IMR-90 (cell line): ENCODE data around the gene OGFOD1. TPM values are rescaled to one million over a fixed set of nuclear protein-coding genes. Genes with fewer than 3 reads are reported as not detected.

Experiments used
- ATAC-seq: fragments of 200-7000 bp; cut with Tn5 transposase; 2 replicates; pipeline ENCODE4 v1.9.1; 2020; ENCODE audit warnings: low read depth, mild to moderate bottlenecking, moderate library complexity
- BruUV-seq: library from RNA; stranded (reverse); fragments of 400-500 nt; replicated peaks from 2 replicates; lab custom pipeline; 2021; lab: Mats Ljungman, UMichigan
- CTCF ChIA-PET: fragments of 300-600 bp; formaldehyde crosslinking; extraction: SDS; loops from one replicate; lab custom pipeline; 2021; ENCODE audit warnings: antibody characterized with exemption; lab: Yijun Ruan, JAX
- POLR2A ChIA-PET: fragments of 300-600 bp; sonication (Branson Sonifier 250); formaldehyde crosslinking; loops from one replicate; lab custom pipeline; 2022; ENCODE audit warnings: antibody characterized with exemption; ENCODE audit not compliant: unreplicated experiment; lab: Charles Lee
- DNase-seq: peaks from one replicate; pipeline ENCODE4 v3.0.0; 2013
- H2AFZ ChIP-seq: replicated peaks from 2 replicates; pipeline ENCODE3; 2013; ENCODE audit warnings: low read length, mild to moderate bottlenecking; ENCODE audit not compliant: poor library complexity
- H2AK5ac ChIP-seq: 2 replicates; pipeline ENCODE4 v1.6.1; 2013; ENCODE audit warnings: low read depth, low read length, inconsistent platforms
- H2AK9ac ChIP-seq: replicated peaks from 2 replicates; pipeline ENCODE3; 2013; ENCODE audit warnings: mild to moderate bottlenecking, low read depth, low read length, moderate library complexity; ENCODE audit not compliant: poor library complexity
- H2BK120ac ChIP-seq: 2 replicates; pipeline ENCODE4 v1.6.1; 2013; ENCODE audit warnings: low read depth, low read length, inconsistent platforms
- H2BK15ac ChIP-seq: 3 replicates; pipeline ENCODE4 v1.6.1; 2013; ENCODE audit warnings: low read depth, low read length, inconsistent platforms
- H2BK20ac ChIP-seq: 2 replicates; pipeline ENCODE4 v1.6.1; 2013; ENCODE audit warnings: low read depth, mild to moderate bottlenecking, inconsistent platforms, low read length, moderate library complexity
- H2BK5ac ChIP-seq: 2 replicates; pipeline ENCODE4 v1.6.1; 2013; ENCODE audit warnings: mild to moderate bottlenecking, low read depth, low read length, inconsistent platforms; ENCODE audit not compliant: poor library complexity, severe bottlenecking
- H3K14ac ChIP-seq: replicated peaks from 2 replicates; pipeline ENCODE4 v1.6.1; 2013; ENCODE audit warnings: low read depth, low read length, inconsistent platforms
- H3K18ac ChIP-seq: 2 replicates; pipeline ENCODE4 v1.6.1; 2013; ENCODE audit warnings: low read depth, low read length, control low read depth
- H3K23ac ChIP-seq: 2 replicates; pipeline ENCODE4 v1.6.1; 2013; ENCODE audit warnings: low read depth, low read length, inconsistent platforms
- H3K27ac ChIP-seq: 2 replicates; pipeline ENCODE4 v1.5.1; 2013; ENCODE audit warnings: mild to moderate bottlenecking, control low read depth, low read length; ENCODE audit not compliant: insufficient read depth
- H3K27me3 ChIP-seq: 2 replicates; pipeline ENCODE4 v1.6.1; 2013; ENCODE audit warnings: low read length; ENCODE audit not compliant: control insufficient read depth, insufficient read depth
- H3K36me3 ChIP-seq: 2 replicates; pipeline ENCODE4 v1.6.1; 2013; ENCODE audit warnings: low read length, mixed read lengths; ENCODE audit not compliant: control insufficient read depth, insufficient read depth
- H3K4ac ChIP-seq: 2 replicates; pipeline ENCODE4 v1.6.1; 2013; ENCODE audit warnings: low read depth, low read length, inconsistent platforms
- H3K4me1 ChIP-seq: 2 replicates; pipeline ENCODE4 v1.6.1; 2013; ENCODE audit warnings: low read length, mixed read lengths; ENCODE audit not compliant: control insufficient read depth, insufficient read depth
- H3K4me2 ChIP-seq: 2 replicates; pipeline ENCODE4 v1.6.1; 2013; ENCODE audit warnings: low read depth, mild to moderate bottlenecking, control low read depth, low read length, moderate library complexity
- H3K4me3 ChIP-seq: 2 replicates; pipeline ENCODE4 v1.5.1; 2013; ENCODE audit warnings: low read depth, mild to moderate bottlenecking, control low read depth, low read length, moderate library complexity; ENCODE audit not compliant: insufficient read depth
- H3K56ac ChIP-seq: 2 replicates; pipeline ENCODE4 v1.6.1; 2013; ENCODE audit warnings: low read length, inconsistent platforms; ENCODE audit not compliant: insufficient read depth; ENCODE audit errors: extremely low read depth
- H3K79me1 ChIP-seq, 2 experiments: 2 replicates each; pipeline ENCODE4 v1.6.1; 2013; ENCODE audit warnings: low read length in 2 of 2, inconsistent platforms in 1 of 2, low read depth in 1 of 2
- H3K9ac ChIP-seq: 2 replicates; pipeline ENCODE4 v1.6.1; 2013; ENCODE audit warnings: low read depth, low read length, control low read depth
- H3K9me1 ChIP-seq: 2 replicates; pipeline ENCODE4 v1.6.1; 2013; ENCODE audit warnings: low read length, inconsistent platforms; ENCODE audit not compliant: insufficient read depth
- H3K9me3 ChIP-seq: 2 replicates; pipeline ENCODE4 v1.6.1; 2013; ENCODE audit warnings: low read length; ENCODE audit not compliant: control insufficient read depth, insufficient read depth
- H4K20me1 ChIP-seq: 2 replicates; pipeline ENCODE4 v1.6.1; 2013; ENCODE audit warnings: low read length, inconsistent platforms; ENCODE audit not compliant: insufficient read depth
- H4K5ac ChIP-seq: 2 replicates; pipeline ENCODE4 v1.6.1; 2013; ENCODE audit warnings: mild to moderate bottlenecking, low read depth, low read length, control low read depth
- H4K8ac ChIP-seq, 2 experiments: 2 replicates each; pipeline ENCODE4 v1.6.1; 2013; ENCODE audit warnings: low read depth in 2 of 2, low read length in 2 of 2, control low read depth in 1 of 2, inconsistent platforms in 1 of 2
- H4K91ac ChIP-seq: 2 replicates; pipeline ENCODE4 v1.6.1; 2013; ENCODE audit warnings: low read depth, low read length, inconsistent platforms; ENCODE audit not compliant: insufficient read depth
- BHLHE40 ChIP-seq: fragments of 150-350 bp; IDR thresholded peaks from 2 replicates; pipeline ENCODE4 v1.6.1; 2016; ENCODE audit warnings: mild to moderate bottlenecking, low read depth, low read length
- NFE2L2 ChIP-seq: fragments of 150-350 bp; IDR thresholded peaks from 2 replicates; pipeline ENCODE4 v1.6.1; 2016; ENCODE audit warnings: low read depth, mild to moderate bottlenecking, low read length
- WGBS, 2 experiments: methylation state at CpG; one replicate each; pipeline versions ENCODE4 v1.1.5 to v1.1.7; 2013; ENCODE audit warnings: missing lambda C conversion rate in 2 of 2; ENCODE audit not compliant: insufficient read length in 1 of 2; ENCODE audit errors: extremely low coverage in 2 of 2; 5-methylcytosine and 5-hydroxymethylcytosine counted together
- dilution Hi-C: fragments of 300-500 bp; cut with HindIII; formaldehyde crosslinking; loops from one replicate; pipeline ENCODE4 v1.14.3; 2018; ENCODE audit warnings: low sequenced_read_pairs; ENCODE audit not compliant: unreplicated experiment
- in situ Hi-C: fragments of 300-500 bp; cut with MboI; formaldehyde crosslinking; loops from 3 replicates; pipeline ENCODE4 v1.14.3; 2019; ENCODE audit warnings: low sequenced_read_pairs, inconsistent platforms, mixed read lengths
- intact Hi-C: fragments of 100-400 bp; cut with micrococcal nuclease; formaldehyde crosslinking; loops from 2 replicates; pipeline ENCODE4 v1.10.0; 2022
- polyA plus RNA-seq, 3 experiments: library from polyadenylated mRNA; depleted of rRNA; stranded (reverse); fragments of >200 nt; gene quantifications; 2 replicates each; pipeline ENCODE4 v1.2.3, GENCODE V29; 2012; ENCODE audit warnings: low replicate concordance in 1 of 3
- total RNA-seq: library from RNA; depleted of rRNA; stranded (reverse); fragments of >200 nt; gene quantifications from 2 replicates; pipeline ENCODE4 v1.2.3, GENCODE V29; 2012

OGFOD1 gene
- total and polyA plus RNA-seq, 2 of the 4 experiments (the other 2 are of a cell fraction) = 43.5 to 103 TPM

- H3K79me1 ChIP-seq = peaks cover 15 to 29% of the 10 kb centered on the region in 2 experiments
- H2BK15ac ChIP-seq = no peak overlapping the region
- H3K23ac ChIP-seq = no peak overlapping the region
- H3K27me3 ChIP-seq = no peaks in the 10 kb centered on the region
- DNase-seq = no peak
- H3K9ac ChIP-seq = no peak overlapping the region
- dilution Hi-C loops = no loop called here
- intact Hi-C loops = loop anchor here (2.0 kb wide), 1 partner anchor 13 kb away; no protein-coding TSS in a partner anchor
- no peak overlapping the region for H4K91ac ChIP-seq
- H3K18ac ChIP-seq = no peak overlapping the region
- ATAC-seq = no peak
- in situ Hi-C loops = no loop called here
- TF ChIP-seq BHLHE40 = no peak
- no peak for TF ChIP-seq NFE2L2
- H3K4me1 ChIP-seq = no peaks in the 10 kb centered on the region
- no peak overlapping the region for H4K5ac ChIP-seq
- no peak overlapping the region for H2BK5ac ChIP-seq
- H3K4me3 ChIP-seq = no peak overlapping the region
- no peak overlapping the region for H2AK5ac ChIP-seq
- no TSS peak for BruUV-seq
- no peak overlapping the region for H3K14ac ChIP-seq
- no peak overlapping the region for H3K56ac ChIP-seq
- H3K9me1 ChIP-seq = peaks cover 3% of the 10 kb centered on the region; the same call in 1 of the 2 replicates
- H4K20me1 ChIP-seq = no peaks in the 10 kb centered on the region
- H2AK9ac ChIP-seq = no peak overlapping the region
- H3K4me2 ChIP-seq = no peak overlapping the region
- CTCF ChIA-PET = interaction anchor here (0.7 kb wide), 1 partner anchor 244 kb away, joined by 4 read pairs; no protein-coding TSS in a partner anchor
- H2BK120ac ChIP-seq = no peak overlapping the region
- no peak overlapping the region for H3K4ac ChIP-seq
- 100% methylated on average over 2 of the region's 6 CpGs; no CpG with 5 or more reads in 1 of the 2 experiments for WGBS, 2 experiments
- H4K8ac ChIP-seq = no peak overlapping the region
- peaks cover 13% of the 10 kb centered on the region for H3K36me3 ChIP-seq
- H2BK20ac ChIP-seq = no peak overlapping the region
- H2AFZ ChIP-seq = no peak overlapping the region
- no peaks in the 10 kb centered on the region for H3K9me3 ChIP-seq
- POLR2A ChIA-PET = no interaction called here
- H3K27ac ChIP-seq = no peak overlapping the region
Observed at GRCh38 chr16:56457927-56458470, 6.6 kb downstream of the OGFOD1 start.
